H1 (cell line): ENCODE data around the gene TPP1. TPM values are rescaled to one million over a fixed set of nuclear protein-coding genes. Genes with fewer than 3 reads are reported as not detected.

ENCODE experiments used
- CTCF ChIA-PET: fragments of 300-600 bp; sonication (Branson Sonifier 250); formaldehyde crosslinking; loops from one replicate; lab custom pipeline; 2021; ENCODE audit not compliant: partially characterized antibody; lab: Charles Lee
- POLR2A ChIA-PET: fragments of 300-600 bp; sonication (Branson Sonifier 250); formaldehyde crosslinking; loops from one replicate; lab custom pipeline; 2021; ENCODE audit warnings: inconsistent platforms; ENCODE audit not compliant: partially characterized antibody; lab: Charles Lee
- DNase-seq, 2 experiments: peaks; one replicate each; pipeline versions ENCODE4 v3.0.0 to v3.0.0-alpha.2; 2010 to 2022; ENCODE audit warnings: low spot score in 2 of 2, low read depth in 1 of 2, mixed read lengths in 1 of 2
- FAIRE-seq: peaks from 2 replicates; lab custom pipeline; 2011; peaks lifted over from hg19 to GRCh38; lab: Jason Lieb, UNC
- H2AFZ ChIP-seq: 2 replicates; pipeline ENCODE4 v1.8.1; 2012; ENCODE audit warnings: low read length, inconsistent platforms
- H2AK5ac ChIP-seq: 2 replicates; pipeline ENCODE4 v1.6.1; 2013; ENCODE audit warnings: low read depth, low read length
- H2BK120ac ChIP-seq: replicated peaks from 2 replicates; pipeline ENCODE3; 2013; ENCODE audit warnings: low read depth, low read length, inconsistent platforms
- H2BK12ac ChIP-seq: 2 replicates; pipeline ENCODE4 v1.6.1; 2013; ENCODE audit warnings: low read depth, low read length
- H2BK15ac ChIP-seq: 2 replicates; pipeline ENCODE4 v1.6.1; 2013; ENCODE audit warnings: low read length
- H2BK20ac ChIP-seq: 2 replicates; pipeline ENCODE4 v1.6.1; 2013; ENCODE audit warnings: low read length
- H2BK5ac ChIP-seq: 2 replicates; pipeline ENCODE4 v1.6.1; 2013; ENCODE audit warnings: low read depth, low read length
- H3K14ac ChIP-seq: 2 replicates; pipeline ENCODE4 v1.6.1; 2013; ENCODE audit warnings: inconsistent platforms; ENCODE audit not compliant: insufficient read length
- H3K18ac ChIP-seq: 2 replicates; pipeline ENCODE4 v1.6.1; 2013; ENCODE audit warnings: low read length; ENCODE audit errors: extremely low read depth
- H3K23ac ChIP-seq: 2 replicates; pipeline ENCODE4 v1.6.1; 2013; ENCODE audit warnings: inconsistent platforms; ENCODE audit not compliant: insufficient read length
- H3K23me2 ChIP-seq: 2 replicates; pipeline ENCODE4 v1.6.1; 2013; ENCODE audit warnings: low read depth, low read length
- H3K27ac ChIP-seq: 2 replicates; pipeline ENCODE4 v1.6.1; 2011; ENCODE audit warnings: low read depth, low read length, inconsistent platforms
- H3K27me3 ChIP-seq, 4 experiments: replicated peaks in 1 of 4; 1 replicate in 1 of 4; 2 replicates in 3 of 4; pipeline versions ENCODE4 v1.6.1 to v1.8.1; 2011 to 2013; ENCODE audit warnings: low read length in 3 of 4, mild to moderate bottlenecking in 3 of 4, inconsistent platforms in 2 of 4, mixed read lengths in 2 of 4, moderate library complexity in 1 of 4; ENCODE audit not compliant: control insufficient read depth in 3 of 4, insufficient read depth in 3 of 4; ENCODE audit errors: extremely low read depth in 1 of 4
- H3K36me3 ChIP-seq, 4 experiments: 2 replicates each; pipeline versions ENCODE4 v1.6.1 to v1.8.1; 2011 to 2013; ENCODE audit warnings: mild to moderate bottlenecking in 4 of 4, low read length in 3 of 4, moderate library complexity in 2 of 4, control low read depth in 1 of 4, inconsistent platforms in 1 of 4; ENCODE audit not compliant: insufficient read depth in 4 of 4, control insufficient read depth in 2 of 4
- H3K4ac ChIP-seq: replicated peaks from 2 replicates; pipeline ENCODE3; 2013; ENCODE audit warnings: low read length, low read depth, mixed read lengths, inconsistent platforms; ENCODE audit not compliant: insufficient read length
- H3K4me1 ChIP-seq, 4 experiments: replicated peaks in 1 of 4; 1 replicate in 1 of 4; 2 replicates in 3 of 4; pipeline versions ENCODE4 v1.6.1 to v1.8.1; 2011 to 2013; ENCODE audit warnings: low read length in 3 of 4, inconsistent platforms in 2 of 4, mixed read lengths in 1 of 4; ENCODE audit not compliant: insufficient read depth in 4 of 4, control insufficient read depth in 3 of 4
- H3K4me2 ChIP-seq, 2 experiments: 2 replicates each; pipeline versions ENCODE4 v1.6.1 to v1.8.1; 2011 to 2013; ENCODE audit warnings: low read depth in 2 of 2, low read length in 2 of 2, control low read depth in 1 of 2, inconsistent platforms in 1 of 2, mild to moderate bottlenecking in 1 of 2; ENCODE audit not compliant: insufficient read depth in 1 of 2
- H3K4me3 ChIP-seq, 4 experiments: fragments of 200-600, 300-600 bp in 1 of 4; sonication (generic), shearing (Covaris generic), sonication (Bioruptor Twin) in 1 of 4; 2 replicates each; pipeline versions ENCODE4 v1.5.1 to v1.8.1; 2011 to 2016; ENCODE audit warnings: low read length in 4 of 4, low read depth in 3 of 4, control low read depth in 2 of 4, inconsistent platforms in 2 of 4, mild to moderate bottlenecking in 2 of 4, mixed read lengths in 1 of 4, moderate library complexity in 1 of 4; ENCODE audit not compliant: insufficient read depth in 2 of 4; ENCODE audit errors: extremely low read depth in 1 of 4
- H3K56ac ChIP-seq: replicated peaks from 2 replicates; pipeline ENCODE3; 2013; ENCODE audit warnings: low read depth, mild to moderate bottlenecking, mixed read lengths, low read length, inconsistent platforms; ENCODE audit not compliant: insufficient read length
- H3K79me1 ChIP-seq: 2 replicates; pipeline ENCODE4 v1.6.1; 2013; ENCODE audit warnings: low read depth, low read length, control low read depth
- H3K79me2 ChIP-seq, 2 experiments: 2 replicates each; pipeline versions ENCODE4 v1.6.1 to v1.8.1; 2012 to 2013; ENCODE audit warnings: low read length in 2 of 2, mild to moderate bottlenecking in 2 of 2, inconsistent platforms in 1 of 2; ENCODE audit not compliant: insufficient read depth in 2 of 2, control insufficient read depth in 1 of 2
- H3K9ac ChIP-seq, 4 experiments: replicated peaks in 1 of 4; 1 replicate in 1 of 4; 2 replicates in 3 of 4; pipeline versions ENCODE4 v1.6.1 to v1.8.1; 2011 to 2013; ENCODE audit warnings: low read depth in 3 of 4, low read length in 3 of 4, control low read depth in 2 of 4, mild to moderate bottlenecking in 2 of 4, moderate library complexity in 2 of 4, inconsistent platforms in 1 of 4; ENCODE audit errors: extremely low read depth in 1 of 4
- H3K9me3 ChIP-seq, 2 experiments: 2 replicates each; pipeline versions ENCODE4 v1.6.1 to v1.8.1; 2012 to 2013; ENCODE audit warnings: mild to moderate bottlenecking in 2 of 2, moderate library complexity in 2 of 2, control low read depth in 1 of 2, inconsistent platforms in 1 of 2, low read depth in 1 of 2, low read length in 1 of 2, mixed read lengths in 1 of 2; ENCODE audit not compliant: insufficient read depth in 2 of 2
- H4K20me1 ChIP-seq, 2 experiments: replicated peaks in 1 of 2; 2 replicates each; pipeline versions ENCODE3 to v1.8.1; 2011 to 2013; ENCODE audit warnings: inconsistent platforms in 2 of 2, low read length in 2 of 2, mild to moderate bottlenecking in 1 of 2; ENCODE audit not compliant: insufficient read depth in 2 of 2, control insufficient read depth in 1 of 2
- H4K5ac ChIP-seq: 2 replicates; pipeline ENCODE4 v1.6.1; 2013; ENCODE audit warnings: low read length, low read depth, mixed read lengths, inconsistent platforms; ENCODE audit not compliant: insufficient read length
- H4K8ac ChIP-seq: 2 replicates; pipeline ENCODE4 v1.8.0; 2013; ENCODE audit warnings: mild to moderate bottlenecking, moderate library complexity, low read length, inconsistent platforms; ENCODE audit not compliant: insufficient read depth; ENCODE audit errors: extremely low read depth
- H4K91ac ChIP-seq: replicated peaks from 2 replicates; pipeline ENCODE3; 2013; ENCODE audit warnings: low read length, mixed read lengths, inconsistent platforms; ENCODE audit not compliant: insufficient read length
- ATF3 ChIP-seq: IDR thresholded peaks from 2 replicates; pipeline ENCODE4 v1.6.1; 2011; ENCODE audit warnings: low read depth, mild to moderate bottlenecking, low read length; ENCODE audit not compliant: insufficient read depth
- BACH1 ChIP-seq: IDR thresholded peaks from 2 replicates; pipeline ENCODE4 v1.6.1; 2012; ENCODE audit warnings: low read length, improper control_type of control experiment
- BRCA1 ChIP-seq: IDR thresholded peaks from 2 replicates; pipeline ENCODE4 v1.6.1; 2012; ENCODE audit warnings: low read depth, low read length, improper control_type of control experiment
- CREB1 ChIP-seq: IDR thresholded peaks from 2 replicates; pipeline ENCODE4 v1.6.1; 2012; ENCODE audit warnings: inconsistent platforms
- GTF2F1 ChIP-seq: IDR thresholded peaks from 2 replicates; pipeline ENCODE4 v1.6.1; 2012; ENCODE audit warnings: low read depth, low read length, improper control_type of control experiment, borderline replicate concordance
- JUN ChIP-seq: IDR thresholded peaks from 2 replicates; pipeline ENCODE4 v1.6.1; 2011; ENCODE audit warnings: low read depth, mild to moderate bottlenecking, improper control_type of control experiment, low read length
- JUND ChIP-seq: IDR thresholded peaks from 2 replicates; pipeline ENCODE4 v1.6.1; 2011; ENCODE audit warnings: mild to moderate bottlenecking, improper control_type of control experiment, low read length
- MAFK ChIP-seq: IDR thresholded peaks from 2 replicates; pipeline ENCODE4 v1.6.1; 2012; ENCODE audit warnings: low read depth, mild to moderate bottlenecking, improper control_type of control experiment, low read length
- PHF8 ChIP-seq: fragments of 200-600 bp; sonication (generic); conservative IDR thresholded peaks from 2 replicates; pipeline ENCODE4 v1.7.1; 2012; ENCODE audit warnings: low read depth, mild to moderate bottlenecking, inconsistent platforms, low read length, moderate library complexity
- POLR2AphosphoS5 ChIP-seq: IDR thresholded peaks from 2 replicates; pipeline ENCODE4 v1.6.1; 2011; ENCODE audit warnings: low read depth, low read length
- SP2 ChIP-seq: IDR thresholded peaks from 2 replicates; pipeline ENCODE4 v1.6.1; 2012; ENCODE audit warnings: mild to moderate bottlenecking, low read length, inconsistent platforms
- SRF ChIP-seq: IDR thresholded peaks from 2 replicates; pipeline ENCODE4 v1.6.1; 2011; ENCODE audit warnings: mild to moderate bottlenecking, low read depth, low read length, moderate library complexity
- TAF1 ChIP-seq: IDR thresholded peaks from 2 replicates; pipeline ENCODE4 v1.6.1; 2011; ENCODE audit warnings: mild to moderate bottlenecking, low read depth, low read length
- YY1 ChIP-seq: IDR thresholded peaks from 2 replicates; pipeline ENCODE4 v1.6.1; 2011; ENCODE audit warnings: low read depth, mild to moderate bottlenecking, low read length
- WGBS, 2 experiments: shearing (Covaris generic) in 1 of 2; methylation state at CpG; one replicate each; pipeline versions ENCODE4 v1.1.6 to v1.1.7; 2013 to 2015; ENCODE audit warnings: low lambda C conversion rate in 2 of 2, mixed read lengths in 2 of 2, inconsistent platforms in 1 of 2, low coverage in 1 of 2, missing lambda C conversion rate in 1 of 2; ENCODE audit not compliant: insufficient replicate concordance in 2 of 2, insufficient coverage in 1 of 2, insufficient read length in 1 of 2; ENCODE audit errors: extremely low coverage in 1 of 2, missing lambda C conversion rate in 1 of 2; 5-methylcytosine and 5-hydroxymethylcytosine counted together
- polyA plus RNA-seq, 7 experiments: library from polyadenylated mRNA; depleted of rRNA in 3 of 7; stranded (reverse) in 5 of 7; unstranded in 2 of 7; fragments of >200 nt in 5 of 7; fragments of 200-250 nt in 2 of 7; gene quantifications; 1 replicate in 5 of 7; 2 replicates in 1 of 7; 4 replicates in 1 of 7; pipeline versions ENCODE4 v1.2.1 to v1.2.3, GENCODE V29; 2011 to 2013; ENCODE audit warnings: missing spikeins in 2 of 7, mixed read lengths in 2 of 7
- total RNA-seq: library from RNA; stranded (reverse); fragmentation: NEBNext Ultra II Directional; extraction: Animal tissue kit (Norgen Biotek cat#: 25700); gene quantifications from 2 replicates; pipeline ENCODE4 v1.2.1, GENCODE V29; 2021

Gene TPP1
- total and polyA plus RNA-seq, 2 of the 8 experiments (the other 6 are each of a cell fraction or from before 2014, with no cell fraction given) = 36.1 to 77.5 TPM

DNA sequence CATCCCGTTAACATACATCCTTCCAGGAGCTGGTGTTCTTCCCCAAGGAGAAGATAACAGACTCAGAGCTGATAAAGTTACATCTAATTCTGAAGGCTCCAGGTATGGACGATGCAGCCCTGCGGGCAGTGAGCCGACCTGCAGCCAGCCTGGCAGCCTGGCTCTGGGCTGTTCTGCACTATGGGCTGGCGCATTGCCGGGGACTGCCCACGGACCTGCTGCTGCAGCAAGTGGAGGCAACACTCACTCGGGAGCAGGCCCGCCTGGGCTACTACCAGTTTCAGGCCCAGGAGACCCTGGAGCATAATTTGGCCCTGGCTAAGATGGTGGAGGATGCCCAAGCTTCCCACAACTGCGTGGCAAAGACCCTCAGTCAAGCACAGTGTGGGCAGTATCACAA lies 55.6 kb downstream of the TPP1 start:
- H2BK20ac ChIP-seq = no peak overlapping the region
- no peak overlapping the region for H3K23ac ChIP-seq
- ChIA-PET POLR2A (interaction anchor here (1.0 to 1.6 kb wide), 2 partner anchors 10 to 61 kb away, joined by 3 to 5 read pairs; no protein-coding TSS in a partner anchor), CTCF (interaction anchor here (0.8 to 3.3 kb wide), 11 partner anchors 7 to 184 kb away, joined by 3 to 14 read pairs (median 4); no protein-coding TSS in a partner anchor)
- no peak overlapping the region for H2BK15ac ChIP-seq
- no peak overlapping the region for H3K14ac ChIP-seq
- H4K8ac ChIP-seq = no peak overlapping the region
- H3K79me1 ChIP-seq = no peaks in the 10 kb centered on the region
- H3K4me3 ChIP-seq = no peak overlapping the region
- no peak overlapping the region for H2BK120ac ChIP-seq
- no peak overlapping the region for H3K18ac ChIP-seq
- H3K56ac ChIP-seq = no peak overlapping the region
- no peak overlapping the region for H3K4me2 ChIP-seq
- no peak overlapping the region for H4K91ac ChIP-seq
- H3K27ac ChIP-seq = no peak overlapping the region
- no peaks in the 10 kb centered on the region for H3K23me2 ChIP-seq
- WGBS, 2 experiments = 85% methylated on average over 10 of the region's 10 CpGs; no CpG with 5 or more reads in 1 of the 2 experiments
- peaks cover 0 to 2% (median 0%) of the 10 kb centered on the region in 4 experiments; a peak in 1 of 7 replicates for H3K27me3 ChIP-seq
- H3K79me2 ChIP-seq = no peaks in the 10 kb centered on the region
- no peak overlapping the region for H3K9ac ChIP-seq
- no peak for TF ChIP-seq PHF8
- TF ChIP-seq GTF2F1 = no peak
- no peak for TF ChIP-seq MAFK
- TF ChIP-seq ATF3 = no peak
- TF ChIP-seq BRCA1 = no peak
- TF ChIP-seq JUND = no peak
- TF ChIP-seq SRF = no peak
- TF ChIP-seq TAF1 = no peak
- no peak for TF ChIP-seq BACH1
- TF ChIP-seq JUN = no peak
- no peak for TF ChIP-seq CREB1
- TF ChIP-seq YY1 = no peak
- TF ChIP-seq SP2 = no peak
- no peak for TF ChIP-seq POLR2AphosphoS5
- H2AK5ac ChIP-seq = no peak overlapping the region
- no peaks in the 10 kb centered on the region for H4K20me1 ChIP-seq
- no peaks in the 10 kb centered on the region for H3K9me3 ChIP-seq
- H3K36me3 ChIP-seq = no peaks in the 10 kb centered on the region
- DNase-seq = no peak
- no peak overlapping the region for H2BK5ac ChIP-seq
- no peak overlapping the region for H4K5ac ChIP-seq
- H2BK12ac ChIP-seq = no peak overlapping the region
- no peak overlapping the region for H3K4ac ChIP-seq
- no peak overlapping the region for H2AFZ ChIP-seq
- FAIRE-seq = no peak
- peaks cover 0 to 9% (median 3%) of the 10 kb centered on the region in 4 experiments; a peak in 5 of 7 replicates for H3K4me1 ChIP-seq
